Lower lobe of right lung (tissue), 2 donors: ENCODE measurements around the gene ROBO1. TPM values are rescaled to one million over a fixed set of nuclear protein-coding genes. Genes with fewer than 3 reads are reported as not detected.

Experiments used
- ATAC-seq, 2 donors: fragments of 200-7000 bp; cut with Tn5 transposase; one replicate each; pipeline ENCODE4 v1.9.1; 2020 to 2022; ENCODE audit warnings: mild to moderate bottlenecking in 2 of 2, moderate library complexity in 2 of 2
- DNase-seq: peaks from one replicate; pipeline ENCODE4 v3.0.0-alpha.2; 2020
- H3K27ac ChIP-seq: fragments of 200-600 bp; one replicate; pipeline ENCODE4 v1.8.0; 2022
- H3K27me3 ChIP-seq: fragments of 200-600 bp; one replicate; pipeline ENCODE4 v1.8.0; 2022; ENCODE audit warnings: low read depth
- H3K36me3 ChIP-seq: fragments of 200-600 bp; one replicate; pipeline ENCODE4 v1.8.0; 2022; ENCODE audit warnings: mild to moderate bottlenecking
- H3K4me1 ChIP-seq: fragments of 200-600 bp; one replicate; pipeline ENCODE4 v1.8.0; 2022
- H3K4me3 ChIP-seq: fragments of 200-600 bp; one replicate; pipeline ENCODE4 v1.8.0; 2022; ENCODE audit warnings: mild to moderate bottlenecking
- H3K9me3 ChIP-seq: fragments of 200-600 bp; one replicate; pipeline ENCODE4 v1.8.0; 2022
- intact Hi-C: fragments of 100-400 bp; cut with DNase I; formaldehyde crosslinking; loops from one replicate; pipeline ENCODE4 v1.11.0; 2022
- total RNA-seq: library from RNA; stranded (reverse); fragmentation: NEBNext Ultra II Directional; extraction: Animal tissue kit (Norgen Biotek cat#: 25700); gene quantifications from one replicate; pipeline ENCODE4 v1.2.1, GENCODE V29; 2021
- TF ChIP-seq, protein P1 (sequence below): fragments of 200-600 bp; IDR thresholded peaks from one replicate; pipeline ENCODE4 v1.8.0; 2022; ENCODE audit warnings: antibody characterized with exemption, mild to moderate bottlenecking
- donor health status: DM: no; HTN: yes; CAD: no; lungs with severe emphysema.

The ROBO1 gene
- total RNA-seq, 1 donor from 2014 or later: 14.8 TPM

DNA sequence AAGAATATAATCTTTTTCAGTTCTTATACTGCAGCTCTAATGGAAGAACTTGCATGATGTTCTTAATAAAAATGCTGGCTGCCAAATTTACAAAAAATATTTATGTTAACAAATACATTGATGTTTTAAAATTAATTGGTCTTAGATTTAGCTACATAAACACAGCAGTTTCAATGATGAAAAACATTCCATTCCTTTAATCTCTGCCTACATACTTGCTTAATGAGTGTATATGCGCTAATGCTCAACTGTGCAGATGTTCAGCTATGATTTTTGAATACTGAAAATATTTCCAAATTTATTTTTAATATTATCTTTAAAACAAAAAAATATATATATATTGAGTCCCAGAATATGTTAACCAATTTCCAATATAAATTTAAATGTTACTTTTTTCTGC, 867.4 kb downstream of the ROBO1 start:
- ATAC-seq (no peak), DNase-seq (no peak)
- TF ChIP-seq, protein P1, sequence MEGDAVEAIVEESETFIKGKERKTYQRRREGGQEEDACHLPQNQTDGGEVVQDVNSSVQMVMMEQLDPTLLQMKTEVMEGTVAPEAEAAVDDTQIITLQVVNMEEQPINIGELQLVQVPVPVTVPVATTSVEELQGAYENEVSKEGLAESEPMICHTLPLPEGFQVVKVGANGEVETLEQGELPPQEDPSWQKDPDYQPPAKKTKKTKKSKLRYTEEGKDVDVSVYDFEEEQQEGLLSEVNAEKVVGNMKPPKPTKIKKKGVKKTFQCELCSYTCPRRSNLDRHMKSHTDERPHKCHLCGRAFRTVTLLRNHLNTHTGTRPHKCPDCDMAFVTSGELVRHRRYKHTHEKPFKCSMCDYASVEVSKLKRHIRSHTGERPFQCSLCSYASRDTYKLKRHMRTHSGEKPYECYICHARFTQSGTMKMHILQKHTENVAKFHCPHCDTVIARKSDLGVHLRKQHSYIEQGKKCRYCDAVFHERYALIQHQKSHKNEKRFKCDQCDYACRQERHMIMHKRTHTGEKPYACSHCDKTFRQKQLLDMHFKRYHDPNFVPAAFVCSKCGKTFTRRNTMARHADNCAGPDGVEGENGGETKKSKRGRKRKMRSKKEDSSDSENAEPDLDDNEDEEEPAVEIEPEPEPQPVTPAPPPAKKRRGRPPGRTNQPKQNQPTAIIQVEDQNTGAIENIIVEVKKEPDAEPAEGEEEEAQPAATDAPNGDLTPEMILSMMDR: no peak
- Histone ChIP-seq H3K27me3 (no peaks in the 10 kb centered on the region), H3K27ac (no peak overlapping the region), H3K9me3 (no peaks in the 10 kb centered on the region), H3K36me3 (no peaks in the 10 kb centered on the region), H3K4me3 (no peak overlapping the region), H3K4me1 (no peaks in the 10 kb centered on the region)
- intact Hi-C loops: no loop called here

DNA sequence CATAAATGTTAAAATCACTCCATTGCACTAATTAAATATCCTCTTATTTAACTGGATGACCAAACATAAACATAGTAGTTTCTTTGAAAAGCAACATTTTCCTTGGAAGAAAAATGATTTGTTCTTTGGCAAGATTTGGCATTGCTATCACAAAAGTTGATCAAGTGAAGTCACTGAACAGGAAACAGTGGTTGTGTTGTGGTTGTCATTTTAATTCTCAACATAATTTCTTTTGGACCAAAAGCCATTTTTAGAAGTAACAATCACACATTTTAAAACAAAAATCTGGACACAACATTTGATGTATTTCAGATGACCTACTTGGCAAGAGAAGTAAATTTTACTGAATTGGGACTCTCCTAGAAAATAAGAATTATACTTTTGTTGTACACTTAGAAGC, 872.3 kb downstream of the ROBO1 start:
- ATAC-seq (no peak), DNase-seq (no peak)
- intact Hi-C loops: no loop called here
- TF ChIP-seq, protein P1: no peak
- Histone ChIP-seq H3K27me3 (no peaks in the 10 kb centered on the region), H3K9me3 (no peaks in the 10 kb centered on the region), H3K4me1 (no peaks in the 10 kb centered on the region), H3K4me3 (no peak overlapping the region), H3K27ac (no peak overlapping the region), H3K36me3 (no peaks in the 10 kb centered on the region)

DNA sequence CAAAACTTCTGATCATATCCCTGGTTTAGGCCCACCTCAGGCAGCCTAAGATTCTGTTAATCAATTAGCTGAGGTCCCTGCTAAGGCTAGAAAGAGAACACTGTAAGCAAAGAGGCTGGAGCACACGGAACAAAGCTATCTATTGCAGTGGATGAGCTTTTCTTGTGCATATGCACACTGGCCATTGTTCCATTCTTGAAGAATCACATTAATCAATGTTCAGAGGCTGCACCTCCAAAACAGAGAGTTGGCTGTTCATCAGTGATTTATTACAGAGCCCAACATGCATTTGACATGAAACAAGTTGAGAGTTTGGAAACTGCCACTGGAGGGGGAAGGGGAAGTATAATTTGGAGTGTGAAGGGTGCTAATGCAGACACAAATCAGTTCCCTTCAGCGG, 873.0 kb downstream of the ROBO1 start:
- Histone ChIP-seq H3K4me1 (no peaks in the 10 kb centered on the region), H3K36me3 (no peaks in the 10 kb centered on the region), H3K27me3 (no peaks in the 10 kb centered on the region), H3K9me3 (no peaks in the 10 kb centered on the region), H3K4me3 (no peak overlapping the region), H3K27ac (no peak overlapping the region)
- DNase-seq (no peak), ATAC-seq (no peak)
- TF ChIP-seq, protein P1: no peak
- intact Hi-C loops: no loop called here

DNA sequence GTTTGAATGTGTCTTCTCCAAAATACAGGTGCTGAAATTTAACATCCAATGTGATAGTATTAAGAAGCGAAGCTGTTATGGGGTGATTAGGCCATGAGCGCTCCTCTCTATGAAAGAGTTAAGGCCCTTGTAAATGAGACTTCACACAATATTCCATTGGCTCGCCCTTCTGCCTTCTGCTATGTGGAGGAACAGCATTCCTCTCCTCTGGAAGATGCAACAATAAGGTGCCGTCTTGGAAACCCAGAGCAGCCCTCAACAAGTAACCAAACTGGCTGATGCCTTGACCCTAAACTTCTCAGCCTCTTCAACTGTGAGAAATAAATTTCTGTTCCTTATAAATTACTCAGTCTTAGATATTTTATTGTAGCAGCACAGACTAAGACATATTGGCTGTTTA, 874.6 kb downstream of the ROBO1 start:
- no peak overlapping the region for H3K27ac ChIP-seq
- no peaks in the 10 kb centered on the region for H3K36me3 ChIP-seq
- TF ChIP-seq, protein P1: no peak
- no peaks in the 10 kb centered on the region for H3K4me1 ChIP-seq
- no peak for DNase-seq
- H3K9me3 ChIP-seq: no peaks in the 10 kb centered on the region
- no peaks in the 10 kb centered on the region for H3K27me3 ChIP-seq
- intact Hi-C loops: no loop called here
- H3K4me3 ChIP-seq: no peak overlapping the region
- no peak for ATAC-seq

DNA sequence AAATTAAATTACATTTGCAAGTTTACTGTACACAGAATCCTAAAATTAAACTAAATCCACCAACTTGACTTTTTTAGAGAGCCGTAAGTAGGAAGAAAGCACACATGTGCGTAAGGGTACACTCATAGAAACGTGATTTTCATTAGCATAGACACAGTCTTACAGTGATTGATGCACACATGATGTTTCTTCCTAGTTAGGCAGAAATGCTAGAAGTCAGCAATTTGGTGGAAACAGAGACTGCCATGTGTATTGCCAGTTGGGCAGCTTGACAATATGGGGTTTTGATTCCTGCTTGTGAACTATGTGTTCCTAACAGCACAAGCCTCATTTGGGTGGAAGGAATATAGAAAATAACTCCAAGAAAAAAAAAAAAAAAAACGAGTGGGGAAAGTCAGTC, 878.5 kb downstream of the ROBO1 start:
- ATAC-seq (no peak), DNase-seq (no peak)
- Histone ChIP-seq H3K4me1 (no peaks in the 10 kb centered on the region), H3K27ac (no peak overlapping the region), H3K36me3 (no peaks in the 10 kb centered on the region), H3K27me3 (no peaks in the 10 kb centered on the region), H3K4me3 (no peak overlapping the region), H3K9me3 (no peaks in the 10 kb centered on the region)
- TF ChIP-seq, protein P1: no peak
- intact Hi-C loops: no loop called here

DNA sequence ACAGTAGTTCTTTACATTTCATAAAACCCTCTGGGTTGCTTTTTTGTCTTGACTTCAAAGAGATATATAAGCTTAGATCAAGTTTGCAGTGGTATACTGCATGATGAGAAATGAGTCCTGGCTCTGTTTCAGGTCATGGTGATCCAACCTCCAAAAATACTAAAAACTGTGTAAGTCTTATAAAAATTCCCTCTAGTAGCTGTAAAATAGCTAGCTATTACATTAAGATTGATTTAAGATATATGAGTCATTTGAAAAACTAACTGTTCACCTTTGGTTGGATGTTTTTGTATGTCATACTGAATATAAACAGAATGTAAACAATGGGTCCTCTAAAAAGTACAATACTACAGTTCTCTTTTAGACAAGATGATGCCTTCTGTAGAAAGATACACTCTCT, 879.2 kb downstream of the ROBO1 start:
- Histone ChIP-seq H3K36me3 (no peaks in the 10 kb centered on the region), H3K9me3 (no peaks in the 10 kb centered on the region), H3K4me1 (no peaks in the 10 kb centered on the region), H3K4me3 (no peak overlapping the region), H3K27me3 (no peaks in the 10 kb centered on the region), H3K27ac (no peak overlapping the region)
- ATAC-seq (no peak), DNase-seq (no peak)
- TF ChIP-seq, protein P1: no peak
- intact Hi-C loops: no loop called here
